HepG2 (cell line): ENCODE measurements around the gene CYSRT1. TPM values are rescaled to one million over a fixed set of nuclear protein-coding genes. Genes with fewer than 3 reads are reported as not detected.

Source experiments
- ATAC-seq: fragments of 200-7000 bp; cut with Tn5 transposase; 3 replicates; pipeline ENCODE4 v1.9.1; 2020; ENCODE audit warnings: mild to moderate bottlenecking, moderate library complexity
- BruUV-seq: library from RNA; stranded (reverse); fragments of 400-500 nt; replicated peaks from 2 replicates; lab custom pipeline; 2021; lab: Mats Ljungman, UMichigan
- CTCF ChIA-PET: fragments of 300-600 bp; formaldehyde crosslinking; extraction: SDS; loops from one replicate; lab custom pipeline; 2021; ENCODE audit warnings: low total read pairs, inconsistent platforms, low intra/inter-chr PET ratio; lab: Yijun Ruan, JAX
- POLR2A ChIA-PET: fragments of 350-600 bp; sonication (Branson Sonifier 250); formaldehyde crosslinking; loops from one replicate; lab custom pipeline; 2020; ENCODE audit warnings: antibody characterized with exemption, inconsistent platforms; lab: Yijun Ruan, JAX
- DNase-seq: peaks from one replicate; pipeline ENCODE4 v3.0.0-alpha.2; 2015; ENCODE audit warnings: low spot score
- FAIRE-seq: peaks from 3 replicates; lab custom pipeline; 2011; peaks lifted over from hg19 to GRCh38; lab: Jason Lieb, UNC
- H2AFZ ChIP-seq: one replicate; pipeline ENCODE4 v1.6.1; 2011; ENCODE audit warnings: low read length, inconsistent platforms
- H3K27ac ChIP-seq: fragments of 300-600 bp; 3 replicates; pipeline ENCODE4 v1.8.0; 2011; ENCODE audit warnings: mixed run types, mild to moderate bottlenecking, mixed read lengths, low read length, inconsistent platforms; ENCODE audit not compliant: insufficient read depth; ENCODE audit errors: extremely low read length
- H3K27me3 ChIP-seq, 2 experiments: fragments of 200-600 bp in 1 of 2; 2 replicates in 1 of 2; 3 replicates in 1 of 2; pipeline versions ENCODE4 v1.6.0 to v1.8.0; 2011; ENCODE audit warnings: low read length in 2 of 2, mild to moderate bottlenecking in 2 of 2, moderate library complexity in 2 of 2, inconsistent platforms in 1 of 2; ENCODE audit not compliant: insufficient read depth in 2 of 2, control insufficient read depth in 1 of 2
- H3K36me3 ChIP-seq, 2 experiments: fragments of 200-600 bp in 1 of 2; replicated peaks in 1 of 2; 2 replicates in 1 of 2; 3 replicates in 1 of 2; pipeline versions ENCODE4 v1.5.1 to v1.8.0; 2011; ENCODE audit warnings: low read length in 2 of 2, inconsistent platforms in 1 of 2; ENCODE audit not compliant: insufficient read depth in 2 of 2, control insufficient read depth in 1 of 2
- H3K4me1 ChIP-seq: 2 replicates; pipeline ENCODE4 v1.5.1; 2012; ENCODE audit warnings: low read length, inconsistent platforms; ENCODE audit not compliant: insufficient read depth
- H3K4me2 ChIP-seq: 2 replicates; pipeline ENCODE4 v1.6.0; 2011; ENCODE audit warnings: low read depth, low read length, inconsistent platforms
- H3K4me3 ChIP-seq, 3 experiments: fragments of 200-600 bp in 1 of 3; sonication (generic), shearing (Covaris generic) in 1 of 3; replicated peaks in 1 of 3; 2 replicates each; pipeline ENCODE4 v1.5.1; 2011 to 2016; ENCODE audit warnings: low read length in 3 of 3, inconsistent platforms in 2 of 3, low read depth in 2 of 3, mild to moderate bottlenecking in 2 of 3, control low read depth in 1 of 3, mixed read lengths in 1 of 3; ENCODE audit not compliant: insufficient read depth in 1 of 3
- H3K79me2 ChIP-seq: one replicate; pipeline ENCODE4 v1.6.1; 2011; ENCODE audit warnings: low read length, inconsistent platforms; ENCODE audit not compliant: insufficient read depth
- H3K9ac ChIP-seq: 2 replicates; pipeline ENCODE4 v1.6.0; 2011; ENCODE audit warnings: mild to moderate bottlenecking, low read depth, low read length, inconsistent platforms; ENCODE audit not compliant: insufficient read depth
- H3K9me3 ChIP-seq: 2 replicates; pipeline ENCODE4 v1.5.1; 2012; ENCODE audit warnings: mild to moderate bottlenecking, low read length
- H4K20me1 ChIP-seq: 2 replicates; pipeline ENCODE4 v1.6.0; 2011; ENCODE audit warnings: inconsistent platforms, mild to moderate bottlenecking, low read length, moderate library complexity; ENCODE audit not compliant: insufficient read depth
- AGO2 ChIP-seq: fragments of 200-400 bp; formaldehyde crosslinking; optimal IDR thresholded peaks from 2 replicates; pipeline ENCODE3; 2017; ENCODE audit warnings: mild to moderate bottlenecking, low read depth, low read length, moderate library complexity
- AHDC1 ChIP-seq: sonication (generic); formaldehyde crosslinking; IDR thresholded peaks from 2 replicates; pipeline ENCODE4 v1.5.1; 2020; ENCODE audit warnings: mild to moderate bottlenecking, missing genetic modification reagents, borderline replicate concordance
- AKAP8 ChIP-seq: sonication (generic); formaldehyde crosslinking; IDR thresholded peaks from 2 replicates; pipeline ENCODE4 v1.5.1; 2020; ENCODE audit warnings: mild to moderate bottlenecking, missing genetic modification reagents
- FOXA1 ChIP-seq, 2 experiments: fragments of 450-650 bp in 1 of 2; sonication (generic) in 1 of 2; formaldehyde crosslinking in 1 of 2; IDR thresholded peaks; 2 replicates each; pipeline versions ENCODE4 v1.4.0 to v1.6.1; 2016 to 2020; ENCODE audit warnings: missing genetic modification reagents in 1 of 2
- HNRNPK ChIP-seq: fragments of 200-400 bp; formaldehyde crosslinking; IDR thresholded peaks from 2 replicates; pipeline ENCODE4 v1.6.1; 2018; ENCODE audit warnings: low read length, low read depth, moderate library complexity, mild to moderate bottlenecking; ENCODE audit not compliant: poor library complexity, severe bottlenecking
- MEIS1 ChIP-seq: sonication (generic); formaldehyde crosslinking; IDR thresholded peaks from 2 replicates; pipeline ENCODE4 v1.9.0; 2021; ENCODE audit warnings: mild to moderate bottlenecking, missing genetic modification reagents, moderate library complexity, borderline replicate concordance
- ZFP36 ChIP-seq: fragments of 150-350 bp; IDR thresholded peaks from 2 replicates; pipeline ENCODE4 v1.6.1; 2018; ENCODE audit warnings: borderline replicate concordance, low read length, low read depth; ENCODE audit not compliant: partially characterized antibody
- ZNF549 ChIP-seq: sonication (generic); formaldehyde crosslinking; IDR thresholded peaks from 2 replicates; pipeline ENCODE4 v1.5.0; 2020; ENCODE audit warnings: missing genetic modification reagents
- ZNF557 ChIP-seq: sonication (generic); formaldehyde crosslinking; IDR thresholded peaks from 2 replicates; pipeline ENCODE4 v1.4.0; 2020; ENCODE audit warnings: missing genetic modification reagents
- ZNF558 ChIP-seq: sonication (generic); formaldehyde crosslinking; IDR thresholded peaks from 2 replicates; pipeline ENCODE4 v1.9.0; 2022; ENCODE audit warnings: mild to moderate bottlenecking, missing genetic modification reagents, borderline replicate concordance
- ZNF572 ChIP-seq: sonication (generic); formaldehyde crosslinking; IDR thresholded peaks from 2 replicates; pipeline ENCODE4 v1.5.1; 2020; ENCODE audit warnings: mild to moderate bottlenecking, missing genetic modification reagents
- WGBS: methylation state at CpG from one replicate; pipeline ENCODE4 v1.1.6; 2017; ENCODE audit warnings: low lambda C conversion rate; 5-methylcytosine and 5-hydroxymethylcytosine counted together
- in situ Hi-C: cut with HindIII; loops from 2 replicates; pipeline ENCODE4 v1.10.0; 2017; ENCODE audit warnings: low pct_unique_long_range_greater_than_20kb; ENCODE audit not compliant: extremely low pct_ligation_motif_present
- intact Hi-C: fragments of 100-400 bp; cut with micrococcal nuclease; formaldehyde crosslinking; loops from one replicate; pipeline ENCODE4 v1.10.0; 2022; ENCODE audit not compliant: unreplicated experiment
- polyA plus RNA-seq, 8 experiments: library from polyadenylated mRNA; depleted of rRNA in 3 of 8; stranded (reverse) in 7 of 8; unstranded in 1 of 8; fragments of >200 nt; fragmentation: Illumina TruSeq in 4 of 8; extraction: Trizol in 4 of 8; gene quantifications; 2 replicates each; pipeline versions ENCODE4 v1.2.1 to v1.2.3, GENCODE V29; 2011 to 2016; ENCODE audit warnings: low read depth in 4 of 8, missing spikeins in 1 of 8, mixed read lengths in 1 of 8; ENCODE audit not compliant: insufficient read depth in 1 of 8
- total RNA-seq, 5 experiments: library from RNA; depleted of rRNA; stranded (reverse); fragments of >200 nt; fragmentation: Illumina TruSeq; extraction: Trizol; gene quantifications; 2 replicates each; pipeline ENCODE4 v1.2.3, GENCODE V29; 2016; ENCODE audit warnings: low read depth in 1 of 5

Gene CYSRT1
- total and polyA plus RNA-seq, 2 of the 13 experiments (the other 11 are each of a cell fraction or from before 2014, with no cell fraction given), result 1.5 to 2.1 TPM

- POLR2A ChIA-PET, result interaction anchor here (1.1 to 1.9 kb wide), 2 partner anchors 8 to 30 kb away, joined by 5 to 6 read pairs; partner anchors contain the start of gene TPRN
- H3K9ac ChIP-seq, result no peak overlapping the region
- intact Hi-C loops, result no loop called here
- H3K9me3 ChIP-seq, result no peaks in the 10 kb centered on the region
- H3K4me2 ChIP-seq, result no peak overlapping the region
- H3K27me3 ChIP-seq, result no peaks in the 10 kb centered on the region
- H4K20me1 ChIP-seq, result no peaks in the 10 kb centered on the region; the same call in 1 of the 2 replicates
- H3K79me2 ChIP-seq, result peaks cover 40% of the 10 kb centered on the region
- CTCF ChIA-PET, result no interaction called here
- ATAC-seq (no peak), FAIRE-seq (no peak)
- H3K27ac ChIP-seq, result no peak overlapping the region
- no peak overlapping the region for H2AFZ ChIP-seq
- no peak overlapping the region for H3K4me3 ChIP-seq
- H3K4me1 ChIP-seq, result peaks cover 48% of the 10 kb centered on the region
- peaks cover 9 to 14% of the 10 kb centered on the region in 2 experiments; a peak in 3 of 5 replicates for H3K36me3 ChIP-seq
- in situ Hi-C loops, result no loop called here
- WGBS, result 100% methylated on average over 1 of the region's 2 CpGs
- TF ChIP-seq HNRNPK (no peak), ZNF572 (CRISPR knock-in tag) (no peak), FOXA1 (IDR thresholded peaks at IDR 0.05) (no peak), FOXA1 (CRISPR knock-in tag; IDR thresholded peaks at IDR 0.05) (no peak), ZNF549 (CRISPR knock-in tag) (no peak), ZNF558 (CRISPR knock-in tag) (no peak), ZFP36 (no peak), AKAP8 (CRISPR knock-in tag) (no peak)
- TF ChIP-seq, all 625 proteins: peak for 0
- no TSS peak for BruUV-seq
- no peak for DNase-seq
These were observed 32.1 kb upstream of the CYSRT1 start for GRCh38 chr9:137192859-137193258.

- no peaks in the 10 kb centered on the region for H3K27me3 ChIP-seq
- H3K4me3 ChIP-seq, result no peak overlapping the region
- no TSS peak for BruUV-seq
- no peak overlapping the region for H3K9ac ChIP-seq
- H4K20me1 ChIP-seq, result no peaks in the 10 kb centered on the region; the same call in 1 of the 2 replicates
- TF ChIP-seq ZNF557 (CRISPR knock-in tag) (no peak), AHDC1 (no peak), AGO2 (peak; percentile 28), MEIS1 (CRISPR knock-in tag) (no peak)
- H3K79me2 ChIP-seq, result peaks cover 46% of the 10 kb centered on the region
- H3K9me3 ChIP-seq, result no peaks in the 10 kb centered on the region
- 100% methylated on average over 7 of the region's 14 CpGs for WGBS
- ATAC-seq (no peak), FAIRE-seq (no peak), DNase-seq (no peak)
- no peak overlapping the region for H3K27ac ChIP-seq
- ChIA-PET POLR2A (interaction anchor here (1.9 kb wide), 1 partner anchor 29 kb away, joined by 6 read pairs; no protein-coding TSS in a partner anchor), CTCF (no interaction called here)
- H3K36me3 ChIP-seq, result peaks cover 9 to 14% of the 10 kb centered on the region in 2 experiments; a peak in 3 of 5 replicates
- H3K4me1 ChIP-seq, result peaks cover 57% of the 10 kb centered on the region
- intact Hi-C loops, result no loop called here
- in situ Hi-C loops, result no loop called here
- no peak overlapping the region for H3K4me2 ChIP-seq
- no peak overlapping the region for H2AFZ ChIP-seq
These were observed 31.2 kb upstream of the CYSRT1 start for GRCh38 chr9:137193771-137194170.
